Measurements from ENCODE around the gene COPZ2.

- no peak for TF ChIP-seq SP1 (IDR thresholded peaks at IDR 0.05)
- no peak for TF ChIP-seq FOXK2 (IDR thresholded peaks at IDR 0.05)
- no peak for TF ChIP-seq ARNT (IDR thresholded peaks at IDR 0.05)
- no peak for TF ChIP-seq ELF4 (IDR thresholded peaks at IDR 0.05)
- TF ChIP-seq BHLHE40 (IDR thresholded peaks at IDR 0.05; ENCODE audit: borderline replicate concordance) = no peak
Measured at GRCh38 chr17:48053758-48054237, 16.2 kb upstream of the COPZ2 start.

Measured in HEK293T (cell line).